Measurements from ENCODE around the gene GAS6. TPM values are rescaled to one million over a fixed set of nuclear protein-coding genes. Genes with fewer than 3 reads are reported as not detected.

The GAS6 gene
- total and polyA plus RNA-seq, 2 donors (not counting 1 experiment from before 2014, with no cell fraction given) = 0.25 to 0.78 TPM

DNA sequence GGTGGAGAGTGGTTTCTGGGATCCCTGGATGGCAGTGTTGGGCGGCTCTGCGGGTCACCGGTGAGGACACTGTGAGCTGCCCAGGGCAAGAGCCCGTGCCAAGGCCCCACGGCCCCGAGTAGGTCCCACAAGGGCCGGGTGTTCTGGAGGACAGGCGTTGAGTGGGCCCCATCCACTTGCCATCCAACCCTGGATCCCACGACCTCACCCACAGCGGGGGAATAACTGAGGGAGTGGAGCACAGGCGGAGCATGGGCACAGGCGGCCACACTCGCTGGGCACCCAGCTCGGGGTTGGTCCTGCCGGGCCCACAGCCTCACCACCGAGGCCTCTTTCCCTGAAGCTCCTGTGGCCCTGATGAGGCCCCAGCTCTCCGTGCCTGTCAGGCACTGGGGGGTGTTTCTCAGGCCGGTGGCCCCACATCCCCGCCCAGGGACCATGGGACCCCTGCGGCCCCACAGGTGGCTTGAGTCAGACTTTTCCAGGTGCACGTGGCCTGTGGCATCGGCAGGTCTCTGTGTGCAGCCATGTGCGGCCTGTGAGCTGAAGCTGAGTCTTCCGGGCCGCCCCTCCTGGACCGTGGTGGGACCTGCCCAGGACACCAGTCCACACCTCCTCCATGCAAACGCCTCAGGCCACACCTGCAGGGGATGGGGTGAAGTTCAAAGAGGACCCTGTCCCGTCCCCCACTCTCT lies 88.3 kb downstream of the GAS6 start:
- ATAC-seq (ENCODE audit: low read depth) = no peak
- Histone ChIP-seq H4K20me1 (ENCODE audit: control insufficient read depth, insufficient read depth, low read length, poor library complexity, severe bottlenecking) (no peaks in the 10 kb centered on the region), H3K4me2 (replicated peaks; ENCODE audit: low read depth, low read length, poor library complexity, severe bottlenecking) (no peak overlapping the region), H3K79me2 (ENCODE audit: control insufficient read depth, insufficient read depth, low read length) (no peaks in the 10 kb centered on the region), H3K4me1 (ENCODE audit: control insufficient read depth in 2 of 2, insufficient read depth in 2 of 2, low read length in 2 of 2) (no peaks in the 10 kb centered on the region), H3K27me3 (replicated peaks in 1 of 4; ENCODE audit: control extremely low read depth in 1 of 4, control insufficient read depth in 3 of 4, insufficient read depth in 4 of 4, low read length in 3 of 4) (peaks cover 0 to 15% (median 4%) of the 10 kb centered on the region in 4 experiments), H3K36me3 (replicated peaks in 1 of 2; ENCODE audit: control extremely low read depth in 1 of 2, control insufficient read depth in 1 of 2, extremely low read depth in 1 of 2, insufficient read depth in 2 of 2, low read length in 1 of 2) (no peaks in the 10 kb centered on the region), H3K9ac (ENCODE audit: low read length) (no peak overlapping the region), H2AFZ (ENCODE audit: insufficient read depth, low read depth, low read length, poor library complexity, severe bottlenecking) (no peak overlapping the region), H3K27ac (ENCODE audit: low read length in 2 of 2) (no peak overlapping the region), H3K9me3 (ENCODE audit: control extremely low read depth in 1 of 3, control insufficient read depth in 2 of 3, insufficient read depth in 1 of 3, low read length in 2 of 3) (peaks cover 0 to 19% (median 0%) of the 10 kb centered on the region in 3 donors), H3K4me3 (ENCODE audit: control extremely low read depth in 1 of 5, extremely low read depth in 1 of 5, insufficient read depth in 1 of 5, low read depth in 2 of 5, low read length in 4 of 5) (no peak overlapping the region)
- Mint-ChIP-seq H3K4me3 (no peak overlapping the region), H3K4me1 (no peaks in the 10 kb centered on the region), H3K27me3 (peaks cover 25% of the 10 kb centered on the region), H3K9me3 (ENCODE audit: insufficient read depth) (peaks cover 5% of the 10 kb centered on the region), H3K27ac (no peak overlapping the region)
- no peak for DNase-seq
- ChIA-PET POLR2A (no interaction called here), CTCF (no interaction called here)
- no peak for TF ChIP-seq EZH2 (IDR thresholded peaks at IDR 0.05; ENCODE audit: borderline replicate concordance, insufficient read depth, low read depth, low read length, poor library complexity, severe bottlenecking)
- TF ChIP-seq, protein P1, sequence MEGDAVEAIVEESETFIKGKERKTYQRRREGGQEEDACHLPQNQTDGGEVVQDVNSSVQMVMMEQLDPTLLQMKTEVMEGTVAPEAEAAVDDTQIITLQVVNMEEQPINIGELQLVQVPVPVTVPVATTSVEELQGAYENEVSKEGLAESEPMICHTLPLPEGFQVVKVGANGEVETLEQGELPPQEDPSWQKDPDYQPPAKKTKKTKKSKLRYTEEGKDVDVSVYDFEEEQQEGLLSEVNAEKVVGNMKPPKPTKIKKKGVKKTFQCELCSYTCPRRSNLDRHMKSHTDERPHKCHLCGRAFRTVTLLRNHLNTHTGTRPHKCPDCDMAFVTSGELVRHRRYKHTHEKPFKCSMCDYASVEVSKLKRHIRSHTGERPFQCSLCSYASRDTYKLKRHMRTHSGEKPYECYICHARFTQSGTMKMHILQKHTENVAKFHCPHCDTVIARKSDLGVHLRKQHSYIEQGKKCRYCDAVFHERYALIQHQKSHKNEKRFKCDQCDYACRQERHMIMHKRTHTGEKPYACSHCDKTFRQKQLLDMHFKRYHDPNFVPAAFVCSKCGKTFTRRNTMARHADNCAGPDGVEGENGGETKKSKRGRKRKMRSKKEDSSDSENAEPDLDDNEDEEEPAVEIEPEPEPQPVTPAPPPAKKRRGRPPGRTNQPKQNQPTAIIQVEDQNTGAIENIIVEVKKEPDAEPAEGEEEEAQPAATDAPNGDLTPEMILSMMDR (IDR thresholded peaks at IDR 0.05) = no peak
- WGBS (ENCODE audit: insufficient coverage) = 92% methylated on average over 27 of the region's 28 CpGs
- intact Hi-C loops (cut with micrococcal nuclease) = no loop called here
